GM23338 (cell line): Measurements from ENCODE around the gene NUP160. TPM values are rescaled to one million over a fixed set of nuclear protein-coding genes. Genes with fewer than 3 reads are reported as not detected.

Experiments used
- ATAC-seq: fragments of 200-7000 bp; cut with Tn5 transposase; 3 replicates; pipeline ENCODE4 v1.9.1; 2020
- DNase-seq: peaks from one replicate; pipeline ENCODE4 v3.0.0-alpha.2; 2015; ENCODE audit warnings: low spot score
- H2AFZ ChIP-seq: fragments of 200-600 bp; sonication (generic); 2 replicates; pipeline ENCODE4 v1.8.0; 2016; ENCODE audit warnings: antibody characterized with exemption, mild to moderate bottlenecking, moderate library complexity
- H3F3A ChIP-seq: fragments of 200-600 bp; sonication (generic); replicated peaks from 2 replicates; pipeline ENCODE4 v1.8.0; 2017; ENCODE audit warnings: antibody characterized with exemption, mixed run types, low read depth
- H3K27ac ChIP-seq: fragments of 200-600 bp; sonication (generic); 2 replicates; pipeline ENCODE4 v1.6.1; 2016; ENCODE audit warnings: low read depth
- H3K27me3 ChIP-seq: fragments of 200-600 bp; sonication (generic); 2 replicates; pipeline ENCODE4 v1.8.0; 2016; ENCODE audit warnings: mild to moderate bottlenecking, mixed run types, moderate library complexity; ENCODE audit not compliant: insufficient read depth
- H3K36me3 ChIP-seq: fragments of 200-600 bp; sonication (generic); 2 replicates; pipeline ENCODE4 v1.8.0; 2016; ENCODE audit warnings: mild to moderate bottlenecking; ENCODE audit not compliant: insufficient read depth
- H3K4me1 ChIP-seq: fragments of 200-600 bp; sonication (generic); 2 replicates; pipeline ENCODE4 v1.8.0; 2016; ENCODE audit warnings: mild to moderate bottlenecking, moderate library complexity; ENCODE audit not compliant: insufficient read depth
- H3K4me2 ChIP-seq: fragments of 200-600 bp; sonication (generic); 2 replicates; pipeline ENCODE4 v1.7.1; 2017; ENCODE audit warnings: mixed run types
- H3K4me3 ChIP-seq: fragments of 200-600 bp; sonication (generic); 2 replicates; pipeline ENCODE4 v1.6.1; 2016; ENCODE audit warnings: mixed run types
- H3K79me2 ChIP-seq: fragments of 200-600 bp; sonication (generic); replicated peaks from 2 replicates; pipeline ENCODE4 v1.8.0; 2017; ENCODE audit warnings: mild to moderate bottlenecking; ENCODE audit not compliant: insufficient read depth
- H3K9me2 ChIP-seq: fragments of 200-600 bp; sonication (generic); 2 replicates; pipeline ENCODE4 v1.8.0; 2017; ENCODE audit not compliant: insufficient read depth
- H4K20me1 ChIP-seq: fragments of 200-600 bp; sonication (generic); replicated peaks from 2 replicates; pipeline ENCODE4 v1.8.0; 2017; ENCODE audit warnings: mild to moderate bottlenecking; ENCODE audit not compliant: insufficient read depth
- H3K27ac Mint-ChIP-seq: 2 replicates; pipeline ENCODE4 v1.8.0; 2020; ENCODE audit warnings: inconsistent platforms, mild to moderate bottlenecking, moderate library complexity, mixed read lengths
- H3K27me3 Mint-ChIP-seq: 3 replicates; pipeline ENCODE4 v1.8.0; 2022; ENCODE audit warnings: low read depth, mild to moderate bottlenecking, moderate library complexity, mixed read lengths, inconsistent platforms; ENCODE audit not compliant: insufficient read depth, poor library complexity
- H3K36me3 Mint-ChIP-seq: 3 replicates; pipeline ENCODE4 v1.8.0; 2021; ENCODE audit warnings: low read depth, mild to moderate bottlenecking, inconsistent platforms, moderate library complexity, mixed read lengths
- H3K4me1 Mint-ChIP-seq: 3 replicates; pipeline ENCODE4 v1.8.0; 2020; ENCODE audit warnings: mild to moderate bottlenecking, inconsistent platforms, mixed read lengths
- H3K4me3 Mint-ChIP-seq: 3 replicates; pipeline ENCODE4 v1.8.0; 2021; ENCODE audit warnings: moderate library complexity, mild to moderate bottlenecking, inconsistent platforms, mixed read lengths
- H3K9me3 Mint-ChIP-seq: 3 replicates; pipeline ENCODE4 v1.8.0; 2020; ENCODE audit warnings: moderate library complexity, mild to moderate bottlenecking, inconsistent platforms, mixed read lengths
- CTCF ChIP-seq, 2 experiments: fragments of 200-600 bp in 1 of 2; sonication (generic) in 1 of 2; conservative IDR thresholded peaks; 2 replicates each; pipeline versions ENCODE4 v1.5.1 to v1.6.1; 2016 to 2017; ENCODE audit warnings: antibody characterized with exemption in 2 of 2, low read depth in 2 of 2, mild to moderate bottlenecking in 2 of 2, moderate library complexity in 1 of 2
- EZH2phosphoT487 ChIP-seq: fragments of 200-600 bp; sonication (generic); IDR thresholded peaks from one replicate; pipeline ENCODE4 v1.8.1; 2018; ENCODE audit warnings: antibody characterized with exemption; ENCODE audit not compliant: unreplicated experiment
- JUNB ChIP-seq: IDR thresholded peaks from one replicate; pipeline ENCODE4 v1.6.1; 2016; ENCODE audit warnings: antibody characterized with exemption; ENCODE audit not compliant: unreplicated experiment
- NANOG ChIP-seq: IDR thresholded peaks from 2 replicates; pipeline ENCODE4 v1.6.1; 2016; ENCODE audit warnings: antibody characterized with exemption, borderline replicate concordance
- POLR2AphosphoS5 ChIP-seq: IDR thresholded peaks from 2 replicates; pipeline ENCODE4 v1.6.1; 2016; ENCODE audit warnings: antibody characterized with exemption, low read depth
- STAT1 ChIP-seq: IDR thresholded peaks from one replicate; pipeline ENCODE4 v1.6.1; 2016; ENCODE audit warnings: antibody characterized with exemption; ENCODE audit not compliant: unreplicated experiment
- ZNF114 ChIP-seq: fragments of 250-450 bp; sonication (Bioruptor Pico); IDR thresholded peaks from 2 replicates; pipeline ENCODE4 v1.5.0; 2020; ENCODE audit warnings: mild to moderate bottlenecking, moderate library complexity
- ZNF331 ChIP-seq: fragments of 250-450 bp; sonication (Bioruptor Pico); IDR thresholded peaks from 2 replicates; pipeline ENCODE4 v1.5.0; 2020; ENCODE audit warnings: low read depth, mild to moderate bottlenecking, moderate library complexity
- polyA plus RNA-seq: library from polyadenylated mRNA; unstranded; fragments of >200 nt; fragmentation: Nextera tagmentation; extraction: Ambion mirVana; gene quantifications from 2 replicates; pipeline ENCODE4 v1.2.1, GENCODE V29; 2016
- total RNA-seq: library from RNA; depleted of rRNA; stranded (reverse); fragments of >200 nt; shearing (Covaris generic); gene quantifications from 2 replicates; pipeline ENCODE4 v1.2.3, GENCODE V29; 2014
- TF ChIP-seq, protein P1 (sequence below): fragments of 250-450 bp; sonication (Bioruptor Pico); IDR thresholded peaks from 2 replicates; pipeline ENCODE4 v1.5.0; 2020; ENCODE audit warnings: mild to moderate bottlenecking, moderate library complexity
- TF ChIP-seq, protein P2 (sequence below): IDR thresholded peaks from one replicate; pipeline ENCODE4 v1.6.1; 2018; ENCODE audit warnings: antibody characterized with exemption; ENCODE audit not compliant: unreplicated experiment

The NUP160 gene
- total and polyA plus RNA-seq, 2 experiments from 2014 or later: 41.2 to 101 TPM

- H3K4me3 Mint-ChIP-seq: no peak overlapping the region
- H3K27me3 Mint-ChIP-seq: peaks cover 6% of the 10 kb centered on the region
- no peaks in the 10 kb centered on the region for H3K4me1 Mint-ChIP-seq
- no peaks in the 10 kb centered on the region for H3F3A ChIP-seq
- peak; percentile 9 for DNase-seq
- ATAC-seq: no peak
- peaks cover 21% of the 10 kb centered on the region for H3K9me3 Mint-ChIP-seq
- no peaks in the 10 kb centered on the region for H3K9me2 ChIP-seq
- H4K20me1 ChIP-seq: no peaks in the 10 kb centered on the region
- H2AFZ ChIP-seq: peak overlapping the region; percentile 73; the same call in 1 of the 2 replicates
- H3K4me3 ChIP-seq: no peak overlapping the region
- no peaks in the 10 kb centered on the region for H3K79me2 ChIP-seq
- H3K27me3 ChIP-seq: no peaks in the 10 kb centered on the region
- H3K36me3 ChIP-seq: 0 out of 2 replicates have a peak, but pooled peaks cover 5% of the 10 kb centered on the region
- H3K4me2 ChIP-seq: no peak overlapping the region
- no peak overlapping the region for H3K27ac Mint-ChIP-seq
- TF ChIP-seq NANOG (no peak), STAT1 (no peak), ZNF114 (CRISPR knock-in tag) (no peak), POLR2AphosphoS5 (no peak), JUNB (no peak), CTCF (conservative IDR thresholded peaks at IDR 0.05; ENCODE audit: low read depth in 2 of 2) (no peak), EZH2phosphoT487 (no peak), ZNF331 (CRISPR knock-in tag) (no peak)
- TF ChIP-seq, protein P1, sequence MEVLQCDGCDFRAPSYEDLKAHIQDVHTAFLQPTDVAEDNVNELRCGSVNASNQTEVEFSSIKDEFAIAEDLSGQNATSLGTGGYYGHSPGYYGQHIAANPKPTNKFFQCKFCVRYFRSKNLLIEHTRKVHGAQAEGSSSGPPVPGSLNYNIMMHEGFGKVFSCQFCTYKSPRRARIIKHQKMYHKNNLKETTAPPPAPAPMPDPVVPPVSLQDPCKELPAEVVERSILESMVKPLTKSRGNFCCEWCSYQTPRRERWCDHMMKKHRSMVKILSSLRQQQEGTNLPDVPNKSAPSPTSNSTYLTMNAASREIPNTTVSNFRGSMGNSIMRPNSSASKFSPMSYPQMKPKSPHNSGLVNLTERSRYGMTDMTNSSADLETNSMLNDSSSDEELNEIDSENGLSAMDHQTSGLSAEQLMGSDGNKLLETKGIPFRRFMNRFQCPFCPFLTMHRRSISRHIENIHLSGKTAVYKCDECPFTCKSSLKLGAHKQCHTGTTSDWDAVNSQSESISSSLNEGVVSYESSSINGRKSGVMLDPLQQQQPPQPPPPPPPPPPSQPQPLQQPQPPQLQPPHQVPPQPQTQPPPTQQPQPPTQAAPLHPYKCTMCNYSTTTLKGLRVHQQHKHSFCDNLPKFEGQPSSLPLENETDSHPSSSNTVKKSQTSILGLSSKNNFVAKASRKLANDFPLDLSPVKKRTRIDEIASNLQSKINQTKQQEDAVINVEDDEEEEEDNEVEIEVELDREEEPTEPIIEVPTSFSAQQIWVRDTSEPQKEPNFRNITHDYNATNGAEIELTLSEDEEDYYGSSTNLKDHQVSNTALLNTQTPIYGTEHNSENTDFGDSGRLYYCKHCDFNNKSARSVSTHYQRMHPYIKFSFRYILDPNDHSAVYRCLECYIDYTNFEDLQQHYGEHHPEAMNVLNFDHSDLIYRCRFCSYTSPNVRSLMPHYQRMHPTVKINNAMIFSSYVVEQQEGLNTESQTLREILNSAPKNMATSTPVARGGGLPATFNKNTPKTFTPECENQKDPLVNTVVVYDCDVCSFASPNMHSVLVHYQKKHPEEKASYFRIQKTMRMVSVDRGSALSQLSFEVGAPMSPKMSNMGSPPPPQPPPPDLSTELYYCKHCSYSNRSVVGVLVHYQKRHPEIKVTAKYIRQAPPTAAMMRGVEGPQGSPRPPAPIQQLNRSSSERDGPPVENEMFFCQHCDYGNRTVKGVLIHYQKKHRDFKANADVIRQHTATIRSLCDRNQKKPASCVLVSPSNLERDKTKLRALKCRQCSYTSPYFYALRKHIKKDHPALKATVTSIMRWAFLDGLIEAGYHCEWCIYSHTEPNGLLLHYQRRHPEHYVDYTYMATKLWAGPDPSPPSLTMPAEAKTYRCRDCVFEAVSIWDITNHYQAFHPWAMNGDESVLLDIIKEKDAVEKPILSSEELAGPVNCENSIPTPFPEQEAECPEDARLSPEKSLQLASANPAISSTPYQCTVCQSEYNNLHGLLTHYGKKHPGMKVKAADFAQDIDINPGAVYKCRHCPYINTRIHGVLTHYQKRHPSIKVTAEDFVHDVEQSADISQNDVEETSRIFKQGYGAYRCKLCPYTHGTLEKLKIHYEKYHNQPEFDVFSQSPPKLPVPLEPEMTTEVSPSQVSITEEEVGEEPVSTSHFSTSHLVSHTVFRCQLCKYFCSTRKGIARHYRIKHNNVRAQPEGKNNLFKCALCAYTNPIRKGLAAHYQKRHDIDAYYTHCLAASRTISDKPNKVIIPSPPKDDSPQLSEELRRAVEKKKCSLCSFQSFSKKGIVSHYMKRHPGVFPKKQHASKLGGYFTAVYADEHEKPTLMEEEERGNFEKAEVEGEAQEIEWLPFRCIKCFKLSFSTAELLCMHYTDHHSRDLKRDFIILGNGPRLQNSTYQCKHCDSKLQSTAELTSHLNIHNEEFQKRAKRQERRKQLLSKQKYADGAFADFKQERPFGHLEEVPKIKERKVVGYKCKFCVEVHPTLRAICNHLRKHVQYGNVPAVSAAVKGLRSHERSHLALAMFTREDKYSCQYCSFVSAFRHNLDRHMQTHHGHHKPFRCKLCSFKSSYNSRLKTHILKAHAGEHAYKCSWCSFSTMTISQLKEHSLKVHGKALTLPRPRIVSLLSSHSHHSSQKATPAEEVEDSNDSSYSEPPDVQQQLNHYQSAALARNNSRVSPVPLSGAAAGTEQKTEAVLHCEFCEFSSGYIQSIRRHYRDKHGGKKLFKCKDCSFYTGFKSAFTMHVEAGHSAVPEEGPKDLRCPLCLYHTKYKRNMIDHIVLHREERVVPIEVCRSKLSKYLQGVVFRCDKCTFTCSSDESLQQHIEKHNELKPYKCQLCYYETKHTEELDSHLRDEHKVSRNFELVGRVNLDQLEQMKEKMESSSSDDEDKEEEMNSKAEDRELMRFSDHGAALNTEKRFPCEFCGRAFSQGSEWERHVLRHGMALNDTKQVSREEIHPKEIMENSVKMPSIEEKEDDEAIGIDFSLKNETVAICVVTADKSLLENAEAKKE: no peak
- TF ChIP-seq, protein P2, sequence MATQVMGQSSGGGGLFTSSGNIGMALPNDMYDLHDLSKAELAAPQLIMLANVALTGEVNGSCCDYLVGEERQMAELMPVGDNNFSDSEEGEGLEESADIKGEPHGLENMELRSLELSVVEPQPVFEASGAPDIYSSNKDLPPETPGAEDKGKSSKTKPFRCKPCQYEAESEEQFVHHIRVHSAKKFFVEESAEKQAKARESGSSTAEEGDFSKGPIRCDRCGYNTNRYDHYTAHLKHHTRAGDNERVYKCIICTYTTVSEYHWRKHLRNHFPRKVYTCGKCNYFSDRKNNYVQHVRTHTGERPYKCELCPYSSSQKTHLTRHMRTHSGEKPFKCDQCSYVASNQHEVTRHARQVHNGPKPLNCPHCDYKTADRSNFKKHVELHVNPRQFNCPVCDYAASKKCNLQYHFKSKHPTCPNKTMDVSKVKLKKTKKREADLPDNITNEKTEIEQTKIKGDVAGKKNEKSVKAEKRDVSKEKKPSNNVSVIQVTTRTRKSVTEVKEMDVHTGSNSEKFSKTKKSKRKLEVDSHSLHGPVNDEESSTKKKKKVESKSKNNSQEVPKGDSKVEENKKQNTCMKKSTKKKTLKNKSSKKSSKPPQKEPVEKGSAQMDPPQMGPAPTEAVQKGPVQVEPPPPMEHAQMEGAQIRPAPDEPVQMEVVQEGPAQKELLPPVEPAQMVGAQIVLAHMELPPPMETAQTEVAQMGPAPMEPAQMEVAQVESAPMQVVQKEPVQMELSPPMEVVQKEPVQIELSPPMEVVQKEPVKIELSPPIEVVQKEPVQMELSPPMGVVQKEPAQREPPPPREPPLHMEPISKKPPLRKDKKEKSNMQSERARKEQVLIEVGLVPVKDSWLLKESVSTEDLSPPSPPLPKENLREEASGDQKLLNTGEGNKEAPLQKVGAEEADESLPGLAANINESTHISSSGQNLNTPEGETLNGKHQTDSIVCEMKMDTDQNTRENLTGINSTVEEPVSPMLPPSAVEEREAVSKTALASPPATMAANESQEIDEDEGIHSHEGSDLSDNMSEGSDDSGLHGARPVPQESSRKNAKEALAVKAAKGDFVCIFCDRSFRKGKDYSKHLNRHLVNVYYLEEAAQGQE: no peak
- peaks cover 7% of the 10 kb centered on the region; the same call in 2 of the 3 replicates for H3K36me3 Mint-ChIP-seq
- H3K4me1 ChIP-seq: no peaks in the 10 kb centered on the region
- no peak overlapping the region for H3K27ac ChIP-seq
Measured at GRCh38 chr11:47881145-47881544, 33.0 kb upstream of the NUP160 start.
